ENCODE results near the gene AGAP3. TPM values are rescaled to one million over a fixed set of nuclear protein-coding genes. Genes with fewer than 3 reads are reported as not detected.

The AGAP3 gene
- total RNA-seq, 1 donor from 2014 or later = 110 TPM

DNA sequence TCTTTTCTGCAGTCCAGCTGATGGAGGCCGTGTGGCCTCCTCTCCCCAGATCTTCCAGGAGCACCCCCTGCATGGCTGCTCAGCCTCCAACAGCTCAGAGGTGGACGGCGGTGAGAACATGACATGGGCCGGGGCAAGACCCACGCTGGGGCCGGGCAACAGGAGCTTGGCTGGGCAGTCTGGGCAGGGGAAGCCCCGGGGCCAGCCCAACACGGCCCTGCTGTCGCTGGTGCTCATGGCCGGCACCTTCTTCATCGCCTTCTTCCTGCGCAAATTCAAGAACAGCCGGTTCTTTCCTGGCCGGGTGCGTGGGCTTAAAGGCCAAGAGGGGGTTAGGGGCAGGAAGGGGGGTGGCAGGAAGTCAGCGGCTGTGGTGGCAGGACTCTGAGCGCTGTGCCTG, 12.3 kb upstream of the AGAP3 start:
- no peak for DNase-seq (ENCODE audit: low read depth)

DNA sequence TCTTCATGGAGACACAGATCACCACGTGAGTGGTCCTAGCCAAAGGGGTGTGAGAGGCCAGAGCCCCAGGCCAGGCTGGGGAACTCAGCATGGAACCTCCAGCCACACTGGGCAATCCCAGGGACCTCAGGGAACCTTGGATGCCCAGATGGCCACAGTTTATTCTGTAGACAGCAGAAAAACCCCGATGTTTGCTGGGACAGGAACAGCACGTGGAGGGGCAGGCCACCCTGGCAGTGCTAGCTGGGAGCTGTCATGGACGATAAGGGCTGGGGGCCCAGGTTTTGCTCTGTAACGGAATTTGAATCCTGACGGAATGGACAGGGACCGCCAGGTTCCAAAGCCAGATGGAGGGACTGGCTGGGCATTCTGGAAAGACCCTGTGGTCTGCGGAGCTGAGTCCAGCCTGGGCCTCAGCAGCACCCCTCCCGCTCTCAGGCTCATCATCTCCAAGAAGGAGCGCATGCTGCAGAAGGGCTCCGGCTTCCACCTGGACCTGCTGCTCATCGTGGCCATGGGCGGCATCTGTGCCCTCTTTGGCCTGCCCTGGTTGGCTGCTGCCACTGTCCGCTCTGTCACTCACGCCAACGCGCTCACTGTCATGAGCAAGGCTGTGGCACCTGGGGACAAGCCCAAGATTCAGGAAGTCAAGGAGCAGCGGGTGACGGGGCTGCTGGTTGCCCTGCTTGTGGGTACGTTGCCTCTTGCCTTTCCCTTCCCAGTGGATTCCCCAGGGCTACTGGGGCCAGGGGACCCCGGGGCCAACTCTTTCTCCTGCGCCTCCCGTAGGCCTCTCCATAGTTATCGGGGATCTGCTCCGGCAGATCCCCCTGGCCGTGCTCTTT, 11.2 kb upstream of the AGAP3 start:
- no peak for DNase-seq (ENCODE audit: low read depth)

DNA sequence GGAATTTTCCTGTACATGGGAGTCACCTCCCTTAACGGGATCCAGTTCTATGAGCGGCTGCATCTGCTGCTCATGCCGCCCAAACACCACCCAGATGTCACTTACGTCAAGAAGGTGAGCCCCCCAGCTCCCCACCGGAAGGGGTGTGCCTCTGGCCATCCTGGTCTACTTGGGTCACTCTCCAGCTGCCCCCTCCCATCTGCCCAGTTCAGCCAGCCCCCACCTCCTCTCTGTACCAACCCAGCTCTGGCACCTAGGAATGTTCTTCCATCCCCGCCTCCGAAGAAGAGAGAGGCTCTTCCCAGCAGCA, 10.7 kb upstream of the AGAP3 start:
- DNase-seq (ENCODE audit: low read depth) = no peak

DNA sequence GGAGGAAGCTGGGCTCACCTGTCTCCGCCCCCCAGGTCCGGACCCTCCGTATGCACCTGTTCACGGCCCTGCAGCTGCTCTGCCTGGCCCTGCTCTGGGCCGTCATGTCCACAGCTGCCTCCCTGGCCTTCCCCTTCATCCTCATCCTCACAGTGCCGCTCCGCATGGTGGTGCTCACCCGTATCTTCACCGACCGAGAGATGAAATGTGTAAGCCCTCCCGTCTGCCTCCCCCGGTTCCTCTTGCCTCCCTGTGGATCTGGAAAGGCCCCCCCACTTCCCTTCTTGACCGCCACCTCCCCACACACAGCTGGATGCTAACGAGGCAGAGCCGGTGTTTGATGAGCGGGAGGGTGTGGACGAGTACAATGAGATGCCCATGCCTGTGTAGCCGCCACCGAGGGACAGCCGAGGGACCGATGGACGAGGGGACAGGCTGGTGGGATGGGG, 10.3 kb upstream of the AGAP3 start:
- no peak for DNase-seq (ENCODE audit: low read depth)

DNA sequence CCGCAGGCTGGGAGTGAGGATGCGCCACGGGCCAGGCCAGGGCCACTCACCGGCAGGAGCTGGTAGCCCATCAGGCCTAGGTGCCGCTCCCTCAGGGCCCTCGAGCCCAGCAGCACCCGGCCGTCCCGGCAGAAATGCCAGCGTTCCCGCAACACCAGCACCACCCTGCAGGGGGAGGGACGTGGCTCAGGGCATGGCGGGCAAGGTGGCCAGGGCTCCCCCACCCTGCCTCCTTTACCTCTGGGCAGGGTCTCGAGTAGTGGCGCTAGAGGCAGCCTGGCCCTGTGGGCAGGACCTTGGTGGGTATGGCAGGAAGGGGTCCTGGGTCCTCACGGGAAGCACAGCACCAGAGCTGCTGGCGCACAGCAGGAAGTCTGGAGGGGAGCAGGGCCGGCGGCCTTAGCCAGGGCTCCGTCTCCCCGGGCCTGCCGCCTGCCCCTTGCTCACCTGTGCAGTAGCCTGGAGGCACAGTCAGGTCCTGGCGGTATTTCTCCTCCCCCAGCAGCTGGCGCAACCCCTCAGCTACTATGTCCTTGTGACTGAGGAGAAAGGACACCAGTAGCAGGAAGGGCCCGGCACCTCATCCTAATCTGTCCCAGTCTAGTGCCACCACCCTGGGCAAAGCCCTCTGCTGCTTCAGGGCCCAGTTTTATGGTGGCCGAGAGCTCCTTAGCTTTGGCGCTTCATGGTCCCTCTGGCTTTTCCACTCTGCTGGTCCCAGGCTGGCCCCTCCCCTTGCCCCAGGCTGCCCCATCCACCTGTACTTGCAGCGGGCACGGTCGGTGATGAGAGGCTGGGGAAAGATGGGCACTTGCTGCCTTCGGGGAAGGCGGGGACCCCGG, 9.2 kb upstream of the AGAP3 start:
- DNase-seq (ENCODE audit: low read depth) = peak; percentile 43

DNA sequence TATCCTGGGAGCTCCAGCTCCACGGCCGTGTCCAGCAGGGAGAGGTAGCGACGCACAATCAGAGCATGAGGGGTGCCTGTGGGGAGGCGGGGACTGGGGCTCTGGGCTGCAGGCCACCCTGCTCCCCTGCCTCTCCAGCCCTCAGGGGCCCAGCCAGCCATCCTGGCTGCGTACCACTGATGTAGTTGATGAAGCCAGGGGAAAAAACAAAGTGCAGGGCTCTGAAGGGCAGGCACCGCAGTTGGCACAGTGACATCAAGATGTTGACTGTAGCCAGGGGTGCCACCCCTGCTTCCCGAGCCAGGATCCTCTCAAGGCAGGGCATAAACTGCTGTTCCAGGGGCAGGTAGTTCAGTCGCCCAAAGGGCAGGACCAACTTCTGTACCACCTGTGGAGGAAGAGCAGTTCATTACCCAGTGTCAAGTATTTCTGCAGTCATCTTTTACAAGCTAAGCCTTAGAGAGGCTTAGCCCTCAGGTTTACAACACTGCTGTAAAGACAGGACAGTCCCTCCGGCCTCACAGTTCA, 8.5 kb upstream of the AGAP3 start:
- DNase-seq (ENCODE audit: low read depth) = no peak

DNA sequence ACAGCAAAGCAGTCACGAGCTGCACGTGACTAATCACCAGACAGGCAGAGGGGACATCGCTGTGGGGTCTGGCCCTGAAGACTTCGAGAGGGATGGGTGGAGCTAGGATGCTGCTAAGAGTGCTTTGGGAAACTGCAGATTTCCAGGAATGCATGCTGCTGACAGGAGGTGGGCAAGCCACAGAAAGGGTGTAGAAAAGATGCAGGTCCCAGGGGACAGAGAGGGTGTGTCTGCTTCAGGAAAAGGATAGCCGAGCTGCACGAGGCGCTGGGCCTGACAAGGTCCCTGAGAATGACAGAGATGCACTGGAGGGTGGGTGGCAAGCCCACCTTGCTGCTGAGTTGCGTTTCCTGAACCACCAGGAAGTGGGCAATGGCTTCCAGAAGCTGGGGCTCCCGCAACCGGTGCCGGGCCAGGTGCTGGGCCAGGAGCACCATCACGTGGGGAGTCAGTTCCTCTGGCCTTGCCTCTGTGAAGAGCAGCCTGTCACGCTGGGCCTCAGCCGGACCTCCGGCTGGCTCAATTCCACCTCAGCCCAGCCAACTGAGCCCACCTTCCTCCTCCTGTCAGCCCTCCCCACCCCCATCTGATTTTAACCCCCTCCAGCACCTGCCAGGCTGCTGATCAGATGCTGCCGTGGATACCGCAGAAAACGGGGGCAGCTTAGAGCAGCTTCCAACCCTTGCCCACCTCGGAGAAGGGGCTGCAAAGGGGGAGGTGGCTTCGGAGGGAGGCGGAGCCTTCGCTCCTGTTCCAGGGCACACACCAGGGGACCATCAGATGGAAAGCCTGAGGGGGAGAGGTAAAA, 7.8 kb upstream of the AGAP3 start:
- peak; percentile 34 for DNase-seq (ENCODE audit: low read depth)

DNA sequence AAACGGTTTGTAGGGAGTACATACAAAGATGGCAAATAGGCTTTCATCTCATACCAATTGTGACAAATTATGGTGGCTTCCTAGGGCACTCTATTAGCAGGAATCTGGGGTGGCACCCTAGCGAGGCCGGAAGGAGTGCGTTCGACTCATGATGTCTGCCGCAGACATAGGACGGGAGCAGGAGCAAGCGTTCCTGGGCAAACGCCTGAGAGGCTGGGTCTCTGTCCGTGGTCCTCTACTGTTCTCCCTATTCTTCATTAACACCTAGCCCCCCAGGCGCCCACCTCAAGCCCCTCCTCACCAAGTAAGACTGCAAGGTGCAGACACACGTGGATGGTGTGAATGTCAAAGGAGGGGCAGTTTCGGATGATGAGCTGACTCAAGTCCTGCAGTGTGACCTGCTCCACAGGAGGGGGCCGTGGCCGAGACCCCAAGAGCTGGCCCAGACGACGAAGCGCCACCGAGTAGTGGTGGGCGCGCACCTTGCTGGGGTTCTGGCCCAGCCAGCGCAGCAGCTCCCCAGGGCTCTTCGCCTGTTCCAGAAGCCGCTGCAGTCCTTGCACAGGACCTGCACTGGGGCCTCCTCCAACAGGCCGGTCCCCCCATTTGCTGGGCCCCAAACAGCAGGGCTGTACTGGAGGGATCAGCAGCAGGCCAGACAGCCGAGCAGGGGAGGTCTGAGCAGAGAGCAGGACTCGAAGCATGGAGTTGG, 6.9 kb upstream of the AGAP3 start:
- DNase-seq (ENCODE audit: low read depth) = no peak

DNA sequence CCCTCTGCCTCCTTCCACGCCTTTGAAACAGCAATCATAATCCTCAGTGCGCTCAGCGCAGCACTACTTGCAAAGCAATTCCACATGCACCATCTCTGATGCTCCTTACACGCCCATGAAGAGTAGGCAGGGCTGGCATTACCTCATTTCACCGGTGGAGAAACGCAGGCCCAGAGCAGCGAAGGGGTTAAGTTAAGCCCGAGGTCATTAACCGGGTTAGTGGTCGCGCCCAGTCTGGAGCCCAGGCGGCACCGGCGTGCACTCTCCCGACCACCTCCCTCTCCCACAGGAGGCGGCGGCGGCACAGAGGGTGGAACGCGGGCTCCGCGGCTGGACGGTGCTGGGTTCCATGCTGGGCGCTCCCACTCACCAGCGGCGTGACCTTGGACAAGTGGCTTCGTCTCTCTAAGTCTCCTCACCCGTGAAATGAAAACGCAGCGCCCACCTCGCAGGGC, 6.2 kb upstream of the AGAP3 start:
- DNase-seq (ENCODE audit: low read depth) = peak; percentile 43

DNA sequence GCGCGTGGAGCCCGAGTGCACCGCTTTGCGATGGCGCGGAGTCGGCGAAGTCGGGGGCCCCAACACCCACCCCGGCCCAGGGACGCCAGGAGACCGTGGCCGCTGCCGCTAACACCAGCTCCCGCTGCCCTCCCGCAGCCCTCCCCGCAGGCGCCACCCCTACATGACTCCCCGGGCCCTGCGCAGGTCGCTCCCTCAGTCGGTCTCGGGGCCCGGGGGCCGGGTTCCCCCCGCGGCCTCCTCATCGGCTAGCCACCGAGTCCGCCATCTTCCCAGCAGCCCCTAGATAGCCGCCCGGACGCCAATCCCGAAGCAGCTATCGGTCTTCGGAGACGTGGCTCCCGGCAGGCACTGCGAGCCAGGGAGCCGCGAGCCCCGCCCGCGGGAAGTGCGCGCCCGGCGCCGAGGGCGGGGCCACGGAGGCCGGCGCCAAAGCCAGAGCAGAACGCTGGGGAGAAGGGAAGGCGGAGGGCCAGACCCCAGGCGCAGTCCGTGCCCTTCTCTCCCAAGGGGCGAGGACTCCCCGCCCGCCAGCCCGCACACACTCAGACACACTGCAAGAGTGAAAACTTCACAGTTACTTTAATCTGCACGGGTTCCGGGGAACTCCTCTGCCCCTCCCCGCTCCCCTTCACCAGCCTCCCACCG, 5.6 kb upstream of the AGAP3 start, which contains the start of gene FASTK:
TSS of gene FASTK (minus strand) at position 288 of the 648 bp plus-strand sequence. CDS start at position 245, 43 bp downstream.
- peak; percentile 95 for DNase-seq (ENCODE audit: low read depth)

DNA sequence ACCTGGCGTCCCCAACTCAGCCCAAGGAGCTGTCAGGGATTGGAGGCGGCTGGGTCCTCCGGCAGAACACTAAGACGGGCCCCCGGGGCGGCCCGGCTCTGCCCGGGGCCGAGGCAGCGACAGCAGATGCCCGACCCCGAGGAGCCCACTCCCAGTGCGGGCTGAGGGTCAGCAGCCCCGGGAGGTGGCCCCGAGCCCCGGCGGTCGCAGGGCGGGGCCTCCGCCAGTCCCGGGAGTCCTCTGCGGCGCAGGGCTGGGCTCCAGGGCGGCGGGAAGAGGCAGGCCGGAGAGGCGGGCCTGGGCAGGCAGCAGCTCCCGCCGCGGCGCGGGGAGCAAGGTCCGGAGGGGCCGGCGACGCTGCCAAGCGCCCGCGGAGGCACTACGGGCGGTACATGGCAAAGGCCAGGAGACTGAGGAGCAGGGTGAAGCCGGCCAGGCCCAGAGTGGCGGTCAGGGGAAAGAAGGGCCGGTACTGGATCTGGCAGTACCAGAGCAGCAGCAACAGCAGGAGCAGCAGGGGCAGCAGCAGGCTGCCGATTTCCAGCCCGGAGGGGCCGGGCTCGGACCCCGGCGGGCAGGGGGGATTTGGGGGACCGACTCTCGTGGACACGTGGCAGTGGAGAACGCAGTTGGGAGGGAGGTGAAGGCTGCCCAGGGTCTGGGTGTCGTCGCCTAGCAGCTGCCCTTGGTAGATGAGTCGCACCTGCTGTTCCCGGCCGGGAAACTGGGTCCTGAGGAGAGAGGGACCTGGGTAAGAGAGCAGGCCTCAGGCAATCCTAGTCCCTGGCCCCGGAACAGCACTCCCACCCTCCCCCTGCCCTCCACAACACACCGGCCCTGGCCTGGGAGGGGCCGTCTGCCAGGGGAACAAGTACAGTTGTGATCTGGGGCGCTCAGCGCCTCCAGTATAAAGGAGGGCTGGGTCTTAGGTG, 4.8 kb upstream of the AGAP3 start:
- DNase-seq (ENCODE audit: low read depth) = peak; percentile 78

DNA sequence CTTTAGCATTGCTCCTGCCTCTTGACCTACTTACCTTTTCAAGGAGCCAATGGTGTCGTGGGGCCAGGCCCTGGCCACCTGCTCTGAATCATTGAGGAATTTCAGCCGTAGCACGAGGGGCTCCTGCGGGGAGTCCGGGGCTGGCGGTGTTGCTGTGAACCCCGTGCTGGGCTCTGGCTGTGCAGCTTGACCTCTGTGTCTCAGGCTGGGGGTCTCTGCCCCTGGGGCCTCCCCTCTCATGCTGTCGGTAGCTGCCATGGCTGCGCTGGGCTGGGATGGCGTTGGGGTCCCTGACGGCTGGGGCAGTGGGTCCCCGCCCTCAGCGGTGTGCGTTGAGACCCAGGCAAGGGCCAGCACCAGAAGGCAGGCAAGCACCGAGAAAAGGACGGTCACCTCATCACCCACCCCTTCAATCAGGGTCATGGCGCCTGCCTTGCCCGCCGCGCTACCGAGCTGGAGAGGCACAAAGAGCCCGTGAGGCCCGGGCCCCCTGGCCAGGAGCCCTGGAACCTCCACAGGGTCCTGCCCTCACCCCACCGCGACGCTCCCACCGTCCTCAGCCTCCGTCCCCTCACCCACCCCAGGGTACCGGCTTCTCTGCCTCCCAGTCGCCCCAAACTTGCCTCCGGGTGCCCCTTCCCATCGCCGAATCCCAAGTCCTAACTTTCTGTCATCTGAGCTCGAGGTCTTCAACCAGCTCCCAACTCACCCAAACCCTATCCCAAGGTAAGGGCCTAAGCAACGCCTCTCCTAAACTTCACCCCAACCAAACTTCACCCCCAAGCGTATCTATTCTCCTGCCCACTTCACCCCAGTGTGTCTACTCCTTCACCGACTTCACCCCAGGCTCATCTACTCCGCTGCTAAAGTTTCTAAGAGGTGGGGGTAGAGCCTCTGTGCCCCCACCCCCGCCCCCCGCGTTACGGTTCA, 3.9 kb upstream of the AGAP3 start:
- DNase-seq (ENCODE audit: low read depth) = no peak

DNA sequence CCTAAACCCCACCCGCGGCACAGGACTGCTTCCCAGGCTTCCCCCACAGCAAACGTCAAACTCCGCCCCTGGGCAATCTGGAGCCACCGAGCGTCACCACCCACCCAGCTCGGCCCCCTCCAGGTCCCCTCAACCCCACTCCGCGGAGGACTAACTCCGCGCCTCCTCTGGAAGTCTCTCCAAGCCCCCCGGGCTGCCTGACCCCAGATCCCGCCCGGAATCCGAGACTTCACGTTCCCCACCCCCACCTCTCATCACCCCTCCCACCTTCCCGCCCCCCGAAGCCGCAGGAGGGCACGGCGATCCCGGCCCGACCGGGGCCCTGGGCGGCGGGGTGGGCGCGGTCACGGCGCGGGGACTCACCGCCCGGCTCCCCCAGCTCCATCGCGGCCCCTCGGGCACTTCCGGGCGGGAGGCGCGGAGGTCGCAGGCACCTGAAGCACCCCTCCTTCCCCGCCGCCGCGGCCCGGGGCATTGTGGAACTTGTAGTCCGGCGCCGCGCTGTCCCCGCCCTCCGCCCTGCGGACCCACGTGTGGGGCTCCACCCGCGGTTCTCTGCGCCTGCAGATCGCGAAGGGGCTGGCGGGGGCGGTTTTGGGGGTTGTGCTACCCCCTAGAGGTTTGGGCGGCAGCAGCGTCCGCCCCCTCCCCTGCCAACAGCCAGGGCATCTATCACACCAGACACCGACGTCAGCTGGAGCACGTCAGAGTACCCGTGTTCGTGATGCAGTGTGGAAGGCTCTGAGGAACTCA, 3.0 kb upstream of the AGAP3 start, which contains the start of gene TMUB1:
TSS of gene TMUB1 (minus strand) at position 423 of the 753 bp plus-strand sequence. CDS start 930 bp downstream, outside the sequence.
- peak; percentile 72 for DNase-seq (ENCODE audit: low read depth)

DNA sequence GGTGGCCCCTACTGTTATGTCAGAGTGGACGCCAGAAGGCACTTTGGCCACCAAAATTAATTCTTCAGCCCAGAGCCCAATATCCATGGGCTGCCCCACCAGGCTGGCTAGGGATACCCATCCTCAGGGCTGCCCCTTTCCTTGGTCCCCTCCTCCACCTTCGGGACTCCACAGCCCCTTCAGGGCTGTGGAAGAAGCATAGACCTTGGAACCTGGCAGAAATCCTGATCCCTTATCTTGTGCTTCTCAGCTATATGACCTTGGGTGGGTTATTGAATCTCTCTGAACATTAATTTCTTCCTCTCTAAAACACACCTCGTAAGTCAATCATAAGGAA, 2.5 kb upstream of the AGAP3 start:
- no peak for DNase-seq (ENCODE audit: low read depth)

DNA sequence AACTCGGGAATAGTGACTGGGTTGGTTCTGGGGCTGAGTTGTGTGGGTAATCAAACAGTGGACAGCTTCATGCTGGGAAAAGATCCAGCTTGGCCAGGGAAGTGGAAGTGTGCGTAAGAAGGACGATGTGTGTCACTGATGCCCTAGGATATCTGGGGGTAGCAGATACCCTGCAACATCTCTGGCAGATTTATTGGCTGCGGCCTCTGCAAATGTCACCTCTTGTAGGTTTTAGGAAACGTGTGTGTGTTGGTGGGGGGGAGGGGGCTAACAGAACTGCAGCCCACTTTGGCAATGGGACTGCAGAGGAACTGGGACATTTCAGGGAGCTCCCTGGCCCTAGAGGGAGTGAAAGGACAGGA, 965 bp upstream of the AGAP3 start:
- no peak for DNase-seq (ENCODE audit: low read depth)

DNA sequence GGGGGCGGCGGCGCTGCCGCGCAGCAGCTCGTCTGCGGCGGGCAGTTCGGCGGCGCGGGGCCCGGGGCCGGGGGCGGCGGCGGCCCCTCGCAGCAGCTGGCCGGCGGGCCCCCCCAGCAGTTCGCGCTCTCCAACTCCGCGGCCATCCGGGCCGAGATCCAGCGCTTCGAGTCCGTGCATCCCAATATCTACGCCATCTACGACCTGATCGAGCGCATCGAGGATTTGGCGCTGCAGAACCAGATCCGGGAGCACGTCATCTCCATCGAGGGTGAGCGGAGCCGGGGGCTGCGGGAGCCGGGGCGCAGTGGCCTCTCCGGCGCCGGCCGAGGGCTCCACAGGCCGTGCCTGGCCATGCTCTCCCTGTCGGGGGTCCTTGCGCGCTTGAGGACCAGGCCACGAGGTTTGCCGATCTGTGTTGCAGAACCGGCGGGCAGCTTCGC, 548 bp downstream of the AGAP3 start:
- DNase-seq (ENCODE audit: low read depth) = peak; percentile 38
